Hepatocyte (in vitro differentiated cells): ENCODE data around the gene CDK15. TPM values are rescaled to one million over a fixed set of nuclear protein-coding genes. Genes with fewer than 3 reads are reported as not detected.

ENCODE experiments used
- DNase-seq: peaks from one replicate; pipeline ENCODE4 v3.0.0-alpha.2; 2016; ENCODE audit warnings: low spot score
- H2AFZ ChIP-seq: fragments of 200-600 bp; sonication (generic); 2 replicates; pipeline ENCODE4 v1.6.0; 2016; ENCODE audit warnings: antibody characterized with exemption, mild to moderate bottlenecking
- H3K27ac ChIP-seq: fragments of 200-600 bp; sonication (generic); 2 replicates; pipeline ENCODE4 v1.5.1; 2016; ENCODE audit warnings: mild to moderate bottlenecking
- H3K27me3 ChIP-seq: fragments of 200-600 bp; sonication (generic); 2 replicates; pipeline ENCODE4 v1.6.1; 2016
- H3K36me3 ChIP-seq: fragments of 200-600 bp; sonication (generic); replicated peaks from 2 replicates; pipeline ENCODE4 v1.5.1; 2016; ENCODE audit warnings: low read depth; ENCODE audit not compliant: insufficient read depth
- H3K4me1 ChIP-seq: fragments of 200-600 bp; sonication (generic); 2 replicates; pipeline ENCODE4 v1.5.1; 2016; ENCODE audit warnings: mild to moderate bottlenecking, moderate library complexity; ENCODE audit not compliant: insufficient read depth
- H3K4me2 ChIP-seq: fragments of 200-600 bp; sonication (generic); 2 replicates; pipeline ENCODE4 v1.6.0; 2016
- H3K4me3 ChIP-seq: fragments of 200-600 bp; sonication (generic); 2 replicates; pipeline ENCODE4 v1.5.1; 2016; ENCODE audit warnings: mild to moderate bottlenecking
- H3K79me2 ChIP-seq: fragments of 200-600 bp; sonication (generic); 2 replicates; pipeline ENCODE4 v1.6.0; 2017; ENCODE audit warnings: mild to moderate bottlenecking
- H3K9me2 ChIP-seq: fragments of 200-600 bp; sonication (generic); replicated peaks from 2 replicates; pipeline ENCODE4 v1.6.0; 2017; ENCODE audit warnings: mild to moderate bottlenecking; ENCODE audit not compliant: insufficient read depth
- H3K9me3 ChIP-seq: fragments of 200-600 bp; sonication (generic); 2 replicates; pipeline ENCODE4 v1.5.1; 2016; ENCODE audit warnings: low read depth, mild to moderate bottlenecking
- H4K20me1 ChIP-seq: fragments of 200-600 bp; sonication (generic); 2 replicates; pipeline ENCODE4 v1.6.0; 2016; ENCODE audit warnings: mild to moderate bottlenecking; ENCODE audit not compliant: insufficient read depth, poor library complexity, severe bottlenecking
- EZH2 ChIP-seq: fragments of 200-600 bp; sonication (generic); IDR thresholded peaks from 2 replicates; pipeline ENCODE4 v1.6.1; 2016; ENCODE audit warnings: antibody characterized with exemption, mild to moderate bottlenecking, borderline replicate concordance
- EZH2phosphoT487 ChIP-seq: fragments of 200-600 bp; sonication (generic); IDR thresholded peaks from one replicate; pipeline ENCODE4 v1.6.1; 2018; ENCODE audit warnings: antibody characterized with exemption, mild to moderate bottlenecking, low read depth, moderate library complexity; ENCODE audit not compliant: unreplicated experiment, severe bottlenecking
- WGBS: methylation state at CpG from one replicate; pipeline ENCODE4 v1.1.6; 2016; ENCODE audit warnings: low lambda C conversion rate; ENCODE audit errors: missing lambda C conversion rate; 5-methylcytosine and 5-hydroxymethylcytosine counted together
- polyA plus RNA-seq: library from polyadenylated mRNA; unstranded; fragments of >200 nt; fragmentation: Nextera tagmentation; extraction: Ambion mirVana; gene quantifications from 2 replicates; pipeline ENCODE4 v1.2.1, GENCODE V29; 2016
- total RNA-seq: library from RNA; depleted of rRNA; stranded (reverse); fragments of >200 nt; gene quantifications from 2 replicates; pipeline ENCODE4 v1.2.3, GENCODE V29; 2014
- TF ChIP-seq, protein P1 (sequence below): fragments of 200-600 bp; sonication (generic); IDR thresholded peaks from 2 replicates; pipeline ENCODE4 v1.5.1; 2016; ENCODE audit warnings: antibody characterized with exemption, mild to moderate bottlenecking; ENCODE audit not compliant: poor library complexity

The CDK15 gene
- total and polyA plus RNA-seq, 2 experiments from 2014 or later, result 0.17 to 4.0 TPM

DNA sequence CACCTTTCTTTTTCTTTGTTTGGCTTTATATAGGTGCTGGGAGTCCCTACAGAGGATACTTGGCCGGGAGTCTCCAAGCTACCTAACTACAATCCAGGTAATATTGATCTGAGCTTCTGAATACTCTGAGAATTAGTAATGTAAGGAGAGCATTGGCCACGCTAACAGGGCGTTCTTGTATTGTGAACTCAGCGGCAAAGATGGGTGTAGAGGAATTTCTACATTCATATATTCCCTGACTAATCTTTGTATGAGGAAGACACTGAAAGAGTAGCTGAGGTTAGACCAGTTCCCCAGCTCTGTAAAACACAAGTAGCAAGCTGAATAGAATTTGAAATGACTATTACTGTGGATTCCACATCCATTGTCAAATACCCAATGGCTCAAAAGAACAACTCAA, 48.5 kb downstream of the CDK15 start:
- Histone ChIP-seq H3K27me3 (no peaks in the 10 kb centered on the region), H4K20me1 (no peaks in the 10 kb centered on the region), H3K4me2 (no peak overlapping the region), H3K27ac (peak overlapping the region; percentile 52), H3K79me2 (no peaks in the 10 kb centered on the region), H3K9me3 (no peaks in the 10 kb centered on the region), H3K4me3 (no peak overlapping the region), H3K9me2 (no peaks in the 10 kb centered on the region), H3K36me3 (no peaks in the 10 kb centered on the region), H2AFZ (no peak overlapping the region), H3K4me1 (peaks cover 10% of the 10 kb centered on the region)
- DNase-seq, result no peak
- WGBS, result 94% methylated on average over 4 of the region's 4 CpGs
- TF ChIP-seq, protein P1, sequence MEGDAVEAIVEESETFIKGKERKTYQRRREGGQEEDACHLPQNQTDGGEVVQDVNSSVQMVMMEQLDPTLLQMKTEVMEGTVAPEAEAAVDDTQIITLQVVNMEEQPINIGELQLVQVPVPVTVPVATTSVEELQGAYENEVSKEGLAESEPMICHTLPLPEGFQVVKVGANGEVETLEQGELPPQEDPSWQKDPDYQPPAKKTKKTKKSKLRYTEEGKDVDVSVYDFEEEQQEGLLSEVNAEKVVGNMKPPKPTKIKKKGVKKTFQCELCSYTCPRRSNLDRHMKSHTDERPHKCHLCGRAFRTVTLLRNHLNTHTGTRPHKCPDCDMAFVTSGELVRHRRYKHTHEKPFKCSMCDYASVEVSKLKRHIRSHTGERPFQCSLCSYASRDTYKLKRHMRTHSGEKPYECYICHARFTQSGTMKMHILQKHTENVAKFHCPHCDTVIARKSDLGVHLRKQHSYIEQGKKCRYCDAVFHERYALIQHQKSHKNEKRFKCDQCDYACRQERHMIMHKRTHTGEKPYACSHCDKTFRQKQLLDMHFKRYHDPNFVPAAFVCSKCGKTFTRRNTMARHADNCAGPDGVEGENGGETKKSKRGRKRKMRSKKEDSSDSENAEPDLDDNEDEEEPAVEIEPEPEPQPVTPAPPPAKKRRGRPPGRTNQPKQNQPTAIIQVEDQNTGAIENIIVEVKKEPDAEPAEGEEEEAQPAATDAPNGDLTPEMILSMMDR, result no peak
- no peak for TF ChIP-seq EZH2phosphoT487
- no peak for TF ChIP-seq EZH2

DNA sequence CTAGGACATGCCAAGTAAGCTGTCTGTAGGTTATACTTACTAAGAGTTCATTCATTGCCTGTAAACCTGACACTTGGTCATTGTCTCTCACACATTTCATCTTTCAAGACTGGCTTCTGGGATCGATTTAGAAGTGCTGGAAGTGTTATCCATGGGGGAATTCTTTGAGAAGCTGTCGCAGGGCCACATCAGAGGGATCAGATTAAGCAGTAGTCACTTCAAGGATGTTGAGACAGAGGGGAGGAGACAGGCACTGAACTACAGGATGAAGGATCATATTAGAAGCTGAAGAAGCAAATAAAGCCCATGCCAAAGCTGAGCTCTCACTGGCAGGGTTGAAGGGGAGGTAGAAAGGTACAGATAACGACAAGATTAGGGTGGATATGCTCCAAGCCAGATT, 49.0 kb downstream of the CDK15 start:
- 77% methylated on average over 3 of the region's 3 CpGs for WGBS
- no peaks in the 10 kb centered on the region for H3K9me3 ChIP-seq
- no peak overlapping the region for H3K27ac ChIP-seq
- no peaks in the 10 kb centered on the region for H3K36me3 ChIP-seq
- no peak overlapping the region for H3K4me2 ChIP-seq
- no peak for DNase-seq
- no peaks in the 10 kb centered on the region for H3K79me2 ChIP-seq
- H3K4me1 ChIP-seq, result peaks cover 10% of the 10 kb centered on the region
- H2AFZ ChIP-seq, result no peak overlapping the region
- no peaks in the 10 kb centered on the region for H3K27me3 ChIP-seq
- no peaks in the 10 kb centered on the region for H3K9me2 ChIP-seq
- no peaks in the 10 kb centered on the region for H4K20me1 ChIP-seq
- H3K4me3 ChIP-seq, result no peak overlapping the region
- no peak for TF ChIP-seq EZH2phosphoT487
- TF ChIP-seq, protein P1, result no peak
- no peak for TF ChIP-seq EZH2

DNA sequence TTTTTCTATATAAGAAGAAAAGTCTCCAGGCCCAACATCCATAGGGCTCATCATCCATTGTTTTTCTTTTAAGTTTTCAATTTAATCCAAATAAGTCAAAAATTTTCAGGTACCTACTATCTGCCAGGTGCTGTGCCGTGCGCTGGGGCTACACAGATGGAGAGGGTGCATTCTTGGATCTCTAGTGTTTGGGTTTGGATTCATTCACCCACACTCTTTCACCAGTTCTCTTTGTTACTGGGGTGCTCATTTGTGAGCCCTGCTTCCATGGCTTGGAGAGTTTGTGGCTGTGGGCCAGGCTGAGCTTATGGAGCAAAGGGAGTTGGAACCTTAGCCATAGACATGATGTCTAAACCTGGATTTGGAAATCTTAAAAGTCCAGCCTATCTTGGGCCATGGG, 51.0 kb downstream of the CDK15 start:
- Histone ChIP-seq H3K9me2 (no peaks in the 10 kb centered on the region), H3K79me2 (no peaks in the 10 kb centered on the region), H3K4me2 (no peak overlapping the region), H3K4me1 (peaks cover 15% of the 10 kb centered on the region), H3K27ac (no peak overlapping the region), H2AFZ (no peak overlapping the region), H3K4me3 (no peak overlapping the region), H3K36me3 (no peaks in the 10 kb centered on the region), H3K9me3 (no peaks in the 10 kb centered on the region), H3K27me3 (no peaks in the 10 kb centered on the region), H4K20me1 (no peaks in the 10 kb centered on the region)
- DNase-seq, result no peak
- 100% methylated on average over 2 of the region's 2 CpGs for WGBS
- TF ChIP-seq EZH2phosphoT487, result no peak
- TF ChIP-seq, protein P1, result no peak
- no peak for TF ChIP-seq EZH2
